ENCODE results near the gene MPND.
A peak's percentile ranks its signal among the peaks of the same experiment; 100 is the strongest.

Gene MPND

GRCh38 chr19:4367781-4368127 lies 24.4 kb downstream of the MPND start:
- DNase-seq (ENCODE audit: low read depth), result no peak
- H3K4me3 ChIP-seq (ENCODE audit: low read depth, low read length), result no peak overlapping the region
- no peak for TF ChIP-seq CTCF (conservative IDR thresholded peaks at IDR 0.05; ENCODE audit: low read depth, low read length)

GRCh38 chr19:4368128-4368820 lies 24.9 kb downstream of the MPND start:
- DNase-seq (ENCODE audit: low read depth), result peak; percentile 27
- H3K4me3 ChIP-seq (ENCODE audit: low read depth, low read length), result no peak overlapping the region
- no peak for TF ChIP-seq CTCF (conservative IDR thresholded peaks at IDR 0.05; ENCODE audit: low read depth, low read length)

- H3K4me3 ChIP-seq (ENCODE audit: low read depth, low read length), result no peak overlapping the region
- DNase-seq (ENCODE audit: low read depth), result no peak
These were observed 25.9 kb downstream of the MPND start for GRCh38 chr19:4369109-4369887.

GRCh38 chr19:4369888-4370260 lies 26.5 kb downstream of the MPND start:
- peak; percentile 32 for DNase-seq (ENCODE audit: low read depth)

More at GRCh38 chr19:4369109-4369887, 25.9 kb downstream of the MPND start:
- TF ChIP-seq CTCF (conservative IDR thresholded peaks at IDR 0.05; ENCODE audit: low read depth, low read length), result no peak

GRCh38 chr19:4370418-4371041 lies 27.2 kb downstream of the MPND start:
- no peak for TF ChIP-seq CTCF (conservative IDR thresholded peaks at IDR 0.05; ENCODE audit: low read depth, low read length)
- H3K4me3 ChIP-seq (ENCODE audit: low read depth, low read length), result no peak overlapping the region
- DNase-seq (ENCODE audit: low read depth), result no peak

More at GRCh38 chr19:4369888-4370260, 26.5 kb downstream of the MPND start:
- peak; percentile 39 for TF ChIP-seq CTCF (conservative IDR thresholded peaks at IDR 0.05; ENCODE audit: low read depth, low read length)
- no peak overlapping the region for H3K4me3 ChIP-seq (ENCODE audit: low read depth, low read length)

GRCh38 chr19:4371247-4372164 lies 28.1 kb downstream of the MPND start:
- DNase-seq (ENCODE audit: low read depth), result no peak
- TF ChIP-seq CTCF (conservative IDR thresholded peaks at IDR 0.05; ENCODE audit: low read depth, low read length), result no peak
- H3K4me3 ChIP-seq (ENCODE audit: low read depth, low read length), result no peak overlapping the region

Data from choroid plexus epithelial cell (primary cell).